ENCODE data around the gene TIPIN.
"Not testable (repeated sequence)": the region's sequence is repeated elsewhere in the genome, so short reads cannot be mapped to it uniquely, and the experiment has no call there.

The TIPIN gene

DNA sequence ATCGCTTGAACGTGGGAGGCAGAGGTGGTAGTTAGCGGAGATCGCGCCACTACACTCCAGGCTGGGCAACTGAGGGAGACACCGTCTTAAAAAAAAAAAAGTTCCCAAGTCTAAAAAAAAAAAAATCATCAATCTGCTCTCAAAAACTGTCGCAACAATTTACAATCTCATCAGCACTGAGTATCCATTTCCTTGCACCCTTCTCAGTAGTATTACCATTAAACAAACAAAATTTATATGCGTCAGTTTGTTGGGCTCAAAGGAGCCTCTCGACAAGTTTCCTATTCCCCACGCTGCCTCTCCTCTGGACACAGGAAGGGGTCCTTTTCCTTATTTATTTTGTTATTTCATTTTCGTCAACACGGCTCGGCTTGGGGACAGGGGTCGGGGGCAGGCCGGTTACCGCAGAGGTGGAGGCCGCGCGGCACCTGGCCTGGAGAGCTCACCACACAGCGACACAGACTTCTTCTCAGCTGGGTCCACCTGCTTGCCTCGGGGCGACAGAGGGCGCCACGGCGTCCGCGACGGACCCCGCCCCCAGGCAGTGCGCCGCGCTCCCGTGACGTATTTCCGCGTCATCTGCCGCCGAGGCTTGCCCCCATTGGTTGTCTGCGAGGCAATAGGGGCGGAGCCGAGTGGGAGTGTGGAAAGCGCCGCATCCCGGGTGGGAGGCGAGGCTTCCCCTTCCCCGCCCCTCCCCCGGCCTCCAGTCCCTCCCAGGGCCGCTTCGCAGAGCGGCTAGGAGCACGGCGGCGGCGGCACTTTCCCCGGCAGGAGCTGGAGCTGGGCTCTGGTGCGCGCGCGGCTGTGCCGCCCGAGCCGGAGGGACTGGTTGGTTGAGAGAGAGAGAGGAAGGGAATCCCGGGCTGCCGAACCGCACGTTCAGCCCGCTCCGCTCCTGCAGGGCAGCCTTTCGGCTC lies 30.0 kb upstream of the TIPIN start, which contains the start of gene MAP2K1:
TSS of gene MAP2K1 (plus strand) at position 709 of the 920 bp plus-strand sequence. CDS start 436 bp downstream, outside the sequence.
- peak; percentile 97 to 98 for DNase-seq (ENCODE audit: low read depth in 1 of 2, low spot score in 1 of 2)

DNA sequence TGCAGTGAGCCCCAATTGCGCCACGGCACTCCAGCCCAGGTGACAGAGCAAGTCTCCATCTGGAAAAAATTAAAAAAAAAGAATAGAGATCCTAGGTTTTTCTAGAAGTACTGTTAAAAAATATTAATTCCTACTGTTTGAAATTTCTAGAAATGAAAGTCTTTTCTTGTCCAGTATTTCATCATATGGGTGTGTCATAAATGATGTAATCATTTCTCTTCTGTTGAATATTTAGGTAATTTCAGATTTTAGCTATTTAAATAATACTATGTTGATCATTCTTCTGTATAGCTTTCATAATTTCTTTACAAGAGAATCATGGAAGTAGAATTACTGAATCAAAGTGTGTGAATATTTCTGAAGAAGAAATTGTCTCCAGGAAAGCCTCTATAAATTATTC lies 24.9 kb upstream of the TIPIN start:
- DNase-seq (ENCODE audit: low read depth in 1 of 2, low spot score in 1 of 2) = not testable (repeated sequence)

DNA sequence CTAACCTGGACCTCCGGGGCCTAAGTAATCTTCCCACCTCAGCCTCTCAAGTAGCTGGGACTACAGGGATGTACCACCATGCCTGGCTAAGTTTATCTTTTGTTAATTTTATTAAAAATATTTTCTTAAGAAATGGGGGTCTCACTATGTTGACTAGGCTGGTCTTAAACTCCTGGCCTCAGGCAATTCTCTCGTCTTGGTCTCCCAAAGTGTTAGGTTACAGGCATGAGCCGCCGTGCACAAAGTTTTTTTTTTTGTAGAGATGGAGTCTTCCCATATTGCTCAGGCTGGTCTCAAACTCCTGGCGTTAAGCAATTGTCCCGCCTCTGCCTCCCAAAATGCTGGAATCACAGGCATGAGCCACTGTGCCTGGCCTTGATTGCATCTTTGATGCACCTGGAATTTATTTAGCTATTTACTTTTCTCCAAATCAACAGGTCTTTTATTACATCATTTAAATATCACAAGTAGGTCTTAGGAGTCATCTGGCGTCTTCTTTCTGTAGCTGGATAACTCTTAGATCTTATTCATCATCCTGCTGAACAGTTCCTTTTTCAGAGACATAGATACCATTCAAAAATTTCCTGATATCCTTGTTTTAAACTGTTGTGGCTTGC lies 22.4 kb upstream of the TIPIN start:
- no peak for DNase-seq (ENCODE audit: low read depth in 1 of 2, low spot score in 1 of 2)

DNA sequence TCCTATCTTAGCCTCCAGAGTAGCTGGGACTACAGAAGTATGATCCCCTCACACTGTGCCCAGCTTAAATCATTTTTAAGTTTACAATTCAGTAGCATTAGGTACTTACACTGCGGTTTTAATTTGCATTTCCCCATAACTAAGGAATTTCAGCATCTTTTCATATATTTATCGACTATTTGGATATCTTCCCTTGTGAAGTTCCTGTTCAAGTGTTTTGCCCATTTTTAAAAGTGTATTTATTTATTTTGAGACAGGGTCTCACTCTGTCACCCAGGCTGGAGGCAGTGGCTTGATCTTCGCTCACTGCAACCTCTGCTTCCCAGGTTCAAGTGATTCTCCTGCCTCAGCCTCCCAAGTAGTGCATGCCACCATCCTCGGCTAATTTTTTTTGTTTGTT lies 17.7 kb upstream of the TIPIN start:
- DNase-seq (ENCODE audit: low read depth in 1 of 2, low spot score in 1 of 2) = no peak

DNA sequence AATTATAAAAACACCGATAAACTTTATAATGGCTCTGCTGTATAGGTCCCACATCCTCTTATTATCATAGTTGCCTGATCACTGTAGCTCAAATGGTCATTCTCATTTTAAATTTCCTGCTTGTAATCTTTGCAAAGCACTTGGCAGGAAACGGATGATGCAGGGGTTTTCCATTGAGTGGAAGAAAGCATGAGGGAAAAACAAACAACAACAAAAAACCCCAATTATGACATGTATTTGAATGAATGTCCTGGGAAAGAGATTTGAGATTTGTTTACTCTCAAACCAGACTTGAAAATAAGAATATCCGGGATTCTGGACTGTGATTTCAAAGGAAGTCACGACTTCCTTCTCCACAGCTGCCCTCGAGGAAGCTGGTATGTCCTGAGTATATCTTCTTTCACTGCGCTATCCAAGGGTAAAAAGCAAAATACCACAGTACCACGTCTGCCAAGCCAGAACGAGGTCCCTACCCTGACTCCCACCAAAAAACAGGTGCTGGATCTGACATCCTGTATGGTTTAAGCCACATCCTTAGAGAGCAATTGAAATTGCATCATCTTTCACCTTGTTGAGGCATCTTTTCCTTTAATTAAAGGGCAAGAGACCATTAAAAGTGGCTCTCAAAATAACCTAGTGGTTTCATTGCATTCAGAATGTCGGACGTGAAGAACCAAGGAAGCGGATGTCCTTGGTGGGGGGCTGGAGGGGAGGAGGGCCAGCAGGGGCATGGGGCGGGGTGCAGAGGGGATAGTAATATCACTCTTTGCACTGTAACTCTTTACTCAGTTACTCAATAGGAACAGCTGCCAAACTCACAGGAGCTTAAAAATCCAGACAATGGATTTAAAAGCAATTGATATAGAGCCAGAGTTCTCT lies 13.5 kb upstream of the TIPIN start:
- peak in 1 of 2 donors; percentile 11 for DNase-seq (ENCODE audit: low read depth in 1 of 2, low spot score in 1 of 2)

DNA sequence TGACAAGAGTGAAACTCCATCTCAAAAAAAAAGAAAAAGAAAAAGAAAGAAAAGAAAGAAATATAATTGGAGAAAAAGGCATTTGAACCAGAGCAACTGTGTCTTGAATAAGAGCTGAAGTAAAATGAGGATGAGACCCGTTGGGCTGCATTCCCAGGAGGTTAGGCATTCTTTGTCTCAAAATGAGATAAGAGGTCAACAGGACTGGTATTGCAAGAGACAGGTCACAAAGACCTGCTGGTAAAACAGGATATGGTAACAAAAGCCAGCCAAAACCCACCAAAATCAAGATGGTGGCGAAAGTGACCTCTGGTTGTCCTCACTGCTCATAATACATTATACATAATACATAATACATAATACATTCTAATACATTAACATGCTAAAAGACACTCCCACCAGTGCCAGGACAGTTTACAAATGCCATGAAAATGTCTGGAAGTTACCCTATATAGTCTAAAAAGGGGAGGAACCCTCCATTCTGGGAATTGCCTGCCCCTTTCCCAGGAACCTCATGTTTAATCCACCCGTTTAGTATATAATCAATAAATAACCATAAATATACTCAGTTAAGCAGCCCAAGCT lies 8.6 kb upstream of the TIPIN start:
- no peak for DNase-seq (ENCODE audit: low read depth in 1 of 2, low spot score in 1 of 2)

DNA sequence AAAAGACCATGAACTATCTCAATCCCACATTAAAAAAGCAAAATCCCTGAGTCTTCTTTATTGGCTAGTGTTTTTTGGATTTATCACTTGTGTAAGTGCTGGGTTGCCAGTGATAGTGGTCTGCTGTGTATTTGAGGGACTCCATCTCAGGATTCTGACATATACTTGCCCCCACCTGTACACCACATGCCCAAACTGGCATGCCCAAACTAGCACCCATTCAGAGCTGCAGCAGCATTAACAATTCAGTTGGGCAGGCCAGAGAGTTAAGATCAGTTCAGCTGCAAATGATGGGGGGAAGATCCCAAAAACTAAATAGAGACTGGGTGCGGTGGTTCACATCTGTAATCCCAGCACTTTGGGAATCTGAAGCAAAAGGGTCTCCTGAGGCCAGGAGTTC lies 6.3 kb upstream of the TIPIN start:
- DNase-seq (ENCODE audit: low read depth in 1 of 2, low spot score in 1 of 2) = no peak

DNA sequence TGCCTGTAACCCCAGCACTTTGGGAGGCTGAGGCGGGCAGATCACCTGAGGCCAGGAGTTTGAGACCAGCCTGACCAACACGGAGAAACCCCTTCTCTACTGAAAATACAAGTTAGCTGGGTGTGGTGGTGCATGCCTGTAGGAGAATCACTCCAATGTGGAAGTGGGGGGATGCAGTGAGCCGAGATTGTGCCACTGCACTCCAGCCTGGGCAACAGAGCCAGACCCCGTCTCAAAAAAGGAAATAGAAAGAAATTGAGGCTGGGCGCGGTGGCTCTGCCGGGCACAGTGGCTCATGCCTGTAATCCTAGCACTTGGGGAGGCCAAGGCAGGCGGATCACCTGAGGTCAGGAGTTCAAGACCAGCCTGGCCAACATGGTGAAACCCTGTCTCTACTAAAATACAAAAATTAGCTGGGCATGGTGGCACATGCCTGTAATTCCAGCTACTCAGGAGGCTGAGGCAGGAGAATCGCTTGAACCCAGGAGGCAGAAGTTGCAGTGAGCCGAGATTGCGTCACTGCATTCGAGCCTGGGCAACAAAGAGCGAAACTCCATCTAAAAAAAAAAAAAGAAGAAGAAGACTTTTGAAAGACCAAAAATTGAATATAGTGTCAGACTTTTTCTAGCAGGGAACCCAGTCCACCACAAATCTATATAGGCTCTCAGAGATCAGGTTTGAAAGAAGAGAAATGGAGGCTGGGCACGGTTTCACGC lies 5.4 kb upstream of the TIPIN start:
- not testable (repeated sequence) for DNase-seq (ENCODE audit: low read depth in 1 of 2, low spot score in 1 of 2)

DNA sequence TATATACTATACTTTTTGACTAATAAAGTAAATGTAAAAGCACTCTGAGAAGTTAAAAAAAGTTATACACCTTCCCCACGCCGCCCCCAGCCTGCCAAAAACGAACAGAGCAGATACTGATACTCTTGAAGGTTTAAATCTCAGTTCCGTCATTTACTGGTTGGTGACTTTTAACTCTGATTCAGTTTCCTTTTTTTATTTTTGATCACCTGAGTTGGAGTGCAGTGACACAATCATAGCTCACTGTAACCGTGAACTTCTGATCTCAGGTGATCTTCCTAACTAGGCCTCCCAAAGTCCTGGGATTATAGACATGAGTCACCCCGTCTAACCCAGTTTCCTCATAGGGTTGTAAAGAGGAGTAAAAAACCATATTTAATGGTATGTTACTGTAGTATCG lies 3.3 kb upstream of the TIPIN start:
- DNase-seq (ENCODE audit: low read depth in 1 of 2, low spot score in 1 of 2) = no peak

DNA sequence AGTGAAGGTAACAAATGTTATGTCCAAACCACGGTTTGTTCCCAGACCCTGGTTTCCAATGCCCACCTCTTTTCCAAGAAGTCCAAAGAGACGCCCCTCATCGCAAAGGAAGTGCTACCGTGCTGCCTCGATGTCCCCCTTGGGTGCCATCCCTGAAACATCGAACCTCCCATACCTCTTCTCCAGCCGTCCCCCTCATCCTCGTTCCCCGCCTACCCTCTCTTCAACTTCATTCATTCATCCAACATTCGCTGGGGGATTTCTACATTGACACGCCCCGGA lies 467 bp downstream of the TIPIN start:
- no peak for DNase-seq (ENCODE audit: low read depth in 1 of 2, low spot score in 1 of 2)

DNA sequence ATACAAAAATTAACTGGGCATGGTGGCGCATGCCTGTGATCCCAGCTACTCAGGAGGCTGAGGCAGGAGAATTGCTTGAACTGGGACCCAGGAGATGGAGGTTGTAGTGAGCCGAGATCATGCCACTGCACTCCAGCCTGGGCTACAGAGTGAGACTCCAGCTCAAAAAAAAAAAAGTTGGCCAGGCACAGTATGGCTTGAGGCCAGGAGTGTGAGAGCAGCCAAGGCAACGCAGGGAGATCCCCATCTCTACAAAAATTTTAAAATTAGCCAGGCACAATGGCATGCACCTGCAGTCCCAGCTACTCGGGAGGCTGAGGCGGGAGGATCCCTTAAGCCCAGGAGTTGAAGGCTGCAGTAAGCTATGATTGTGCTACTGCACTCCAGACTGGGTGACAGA lies 8.0 kb downstream of the TIPIN start:
- DNase-seq (ENCODE audit: low read depth in 1 of 2, low spot score in 1 of 2) = not testable (repeated sequence)

DNA sequence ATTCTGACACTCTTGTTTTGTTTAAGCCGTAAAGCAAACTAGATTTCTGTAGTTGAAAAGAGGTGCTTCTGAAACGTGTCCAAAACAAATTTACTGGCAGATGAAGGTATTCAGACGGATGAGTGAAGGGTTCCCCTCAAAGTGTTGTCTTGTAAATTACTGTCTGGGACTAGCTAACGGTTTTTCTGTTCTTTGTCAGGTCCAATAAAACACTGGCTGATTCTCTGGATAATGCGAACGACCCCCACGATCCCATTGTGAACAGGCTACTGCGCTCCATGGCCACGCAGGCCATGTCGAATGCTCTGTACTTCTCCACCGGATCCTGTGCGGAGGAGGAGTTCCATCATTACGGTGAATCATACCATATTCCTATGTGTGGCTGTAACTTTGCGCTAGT lies 27.7 kb downstream of the TIPIN start:
- DNase-seq (ENCODE audit: low read depth in 1 of 2, low spot score in 1 of 2) = no peak

DNA sequence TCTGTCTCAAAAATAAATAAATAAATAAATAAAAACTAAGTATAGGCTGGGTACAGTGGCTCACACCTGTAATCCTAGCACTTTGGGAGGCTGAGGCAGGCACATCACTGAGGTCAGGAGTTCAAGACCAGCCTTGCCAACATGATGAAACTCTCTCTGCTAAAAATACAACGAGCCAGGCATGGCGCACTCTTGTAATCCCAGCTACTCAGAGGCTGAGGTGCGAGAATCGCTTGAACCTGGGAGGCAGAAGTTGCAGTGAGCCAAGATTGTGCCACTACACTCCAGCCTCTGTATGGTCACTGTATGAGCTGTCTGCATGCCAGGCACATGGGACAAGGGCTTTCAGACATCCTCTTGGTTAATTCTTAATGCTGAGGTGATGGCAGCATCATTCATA lies 28.7 kb downstream of the TIPIN start:
- DNase-seq (ENCODE audit: low read depth in 1 of 2, low spot score in 1 of 2) = no peak

DNA sequence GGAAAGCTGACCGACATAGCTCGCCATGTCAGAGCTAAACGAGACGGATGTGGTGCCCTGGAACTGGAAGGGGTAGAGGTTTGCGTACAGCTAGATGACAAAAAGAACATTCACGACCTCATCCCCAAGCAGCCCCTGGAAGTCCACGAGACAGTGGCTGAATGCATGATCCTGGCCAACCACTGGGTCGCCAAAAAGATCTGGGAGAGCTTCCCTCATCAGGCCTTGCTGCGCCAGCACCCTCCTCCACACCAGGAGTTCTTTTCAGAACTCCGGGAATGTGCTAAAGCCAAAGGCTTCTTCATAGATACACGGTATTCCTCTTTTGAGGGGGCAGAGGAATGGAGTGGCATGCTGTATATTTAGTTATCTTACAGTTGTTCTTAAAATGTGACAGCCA lies 30.4 kb downstream of the TIPIN start:
- DNase-seq (ENCODE audit: low read depth in 1 of 2, low spot score in 1 of 2) = no peak

DNA sequence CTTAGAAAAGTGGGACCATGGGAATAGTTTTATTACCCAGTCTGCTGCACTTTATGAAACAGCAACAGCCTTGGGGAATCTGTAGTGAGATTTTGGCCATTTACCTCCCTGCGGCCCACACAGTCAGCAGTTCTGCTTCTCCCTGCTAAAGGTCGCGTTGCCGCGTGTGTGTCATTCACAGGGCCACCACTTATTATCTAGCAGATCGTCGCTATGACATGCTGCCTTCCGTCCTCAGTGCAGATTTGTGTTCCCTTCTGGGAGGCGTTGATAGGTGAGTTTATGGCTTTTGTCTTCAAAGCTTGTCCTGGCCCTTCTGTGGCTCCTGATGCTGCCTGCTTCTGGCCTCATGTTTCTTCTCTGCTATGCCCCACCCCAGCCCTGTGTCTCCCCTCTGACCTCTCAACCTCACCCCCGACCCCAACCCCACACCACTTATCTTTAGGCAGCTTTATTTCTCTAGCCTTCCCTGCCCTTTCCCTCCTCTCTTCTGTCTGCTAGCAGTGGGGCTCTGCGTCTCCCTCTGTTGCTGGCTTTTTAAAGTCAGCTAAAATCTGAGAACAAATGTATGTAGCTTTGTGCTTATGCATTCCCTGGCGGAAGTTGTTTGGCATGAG lies 33.1 kb downstream of the TIPIN start:
- DNase-seq (ENCODE audit: low read depth in 1 of 2, low spot score in 1 of 2) = no peak

DNA sequence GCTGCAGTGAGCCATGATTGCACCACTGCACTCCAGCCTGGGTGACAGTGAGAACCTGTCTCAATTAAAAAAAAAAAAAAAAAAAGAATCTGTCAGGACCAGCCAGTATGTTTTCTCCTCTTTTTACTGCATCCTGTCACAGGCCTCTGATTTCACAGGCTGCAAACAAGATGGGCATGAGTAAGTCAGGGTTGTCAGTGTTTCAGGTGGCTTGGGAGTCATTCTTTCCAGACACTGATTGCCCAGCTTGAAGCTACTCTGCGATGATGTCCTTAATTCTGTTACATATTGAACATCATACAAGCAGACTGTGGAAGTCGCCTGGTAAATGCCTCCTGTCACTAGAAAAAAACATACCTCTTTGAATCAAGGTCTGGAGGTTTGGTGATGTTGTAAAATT lies 44.3 kb downstream of the TIPIN start:
- no peak for DNase-seq (ENCODE audit: low read depth in 1 of 2, low spot score in 1 of 2)

DNA sequence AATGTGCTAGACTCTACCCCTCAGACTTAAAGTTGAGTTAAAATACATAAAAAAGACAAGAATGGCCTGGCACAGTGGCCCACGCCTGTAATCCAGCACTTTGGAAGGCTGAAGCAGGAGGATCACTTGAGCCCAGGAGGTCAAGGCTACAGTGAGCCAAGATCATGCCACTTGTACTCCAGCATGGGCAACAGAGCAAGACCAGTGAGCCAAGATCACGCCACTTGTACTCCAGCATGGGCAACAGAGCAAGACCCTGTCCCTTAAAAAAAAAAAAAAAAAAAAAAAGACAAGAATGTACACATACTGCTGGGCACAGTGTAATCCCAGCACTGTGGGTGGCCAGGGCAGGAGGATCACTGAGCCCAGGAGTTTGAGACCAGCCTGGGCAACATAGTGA lies 45.7 kb downstream of the TIPIN start:
- DNase-seq (ENCODE audit: low read depth in 1 of 2, low spot score in 1 of 2) = no peak

DNA sequence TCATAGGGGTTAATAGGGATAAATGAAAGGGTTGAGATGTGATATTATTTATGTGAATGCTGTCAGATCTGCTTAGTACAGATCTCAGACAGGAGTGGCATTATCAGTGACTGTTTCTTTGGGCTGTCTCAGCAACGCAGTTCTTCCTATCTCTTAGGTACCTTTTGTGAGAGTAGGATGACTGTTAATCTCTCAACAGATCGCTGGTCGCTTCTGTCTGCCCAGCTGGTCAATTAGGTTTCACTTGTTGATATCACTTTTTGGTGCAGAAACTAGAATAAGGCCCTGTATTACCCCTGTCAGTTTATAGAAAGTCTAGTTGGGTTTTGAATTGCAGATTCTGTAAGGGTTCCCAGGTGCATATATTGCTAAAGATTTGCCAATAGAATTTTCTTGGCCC lies 46.7 kb downstream of the TIPIN start:
- DNase-seq (ENCODE audit: low read depth in 1 of 2, low spot score in 1 of 2) = no peak

DNA sequence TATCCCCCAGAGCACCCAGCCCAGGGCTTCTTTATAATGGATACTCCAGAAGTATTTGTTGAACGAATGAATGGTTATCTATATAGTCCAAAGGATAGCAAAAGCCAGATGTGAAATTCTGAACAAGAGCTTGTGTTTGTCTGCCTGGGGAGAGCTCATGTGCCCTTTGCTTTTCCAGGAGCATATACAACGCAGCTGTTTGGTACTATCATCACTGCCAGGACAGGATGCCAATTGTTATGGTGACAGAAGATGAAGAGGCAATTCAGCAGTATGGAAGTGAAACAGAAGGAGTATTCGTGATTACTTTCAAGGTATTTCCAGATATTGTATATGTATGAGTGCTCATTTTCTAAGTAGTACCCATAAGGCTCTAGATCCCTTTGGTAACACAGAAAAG lies 48.0 kb downstream of the TIPIN start:
- DNase-seq (ENCODE audit: low read depth in 1 of 2, low spot score in 1 of 2) = no peak

DNA sequence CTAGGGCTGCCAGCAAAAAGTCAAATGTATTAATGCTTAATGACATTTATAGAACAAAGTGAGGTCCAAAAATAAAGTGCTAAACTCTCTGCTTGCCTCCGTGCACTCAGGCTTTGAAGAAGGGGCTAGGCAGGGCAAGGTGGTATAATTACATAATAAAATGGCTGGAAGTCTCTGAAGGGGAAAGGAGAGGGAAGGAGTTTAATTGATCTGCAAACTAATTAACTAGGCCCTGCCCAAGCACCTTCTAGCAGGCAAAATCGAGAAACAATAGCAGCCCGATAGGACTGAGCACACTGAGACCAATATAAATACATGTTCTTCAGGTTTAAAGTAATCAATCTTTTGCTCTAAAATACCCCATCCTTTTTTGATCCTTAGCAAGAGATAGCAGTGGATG lies 50.1 kb downstream of the TIPIN start:
- DNase-seq (ENCODE audit: low read depth in 1 of 2, low spot score in 1 of 2) = no peak
